H1 (cell line): ENCODE data around the gene CEACAM6.

Experiments
- ATF2 ChIP-seq: IDR thresholded peaks from 2 replicates; pipeline ENCODE4 v1.6.1; 2012; ENCODE audit warnings: low read length, inconsistent platforms
- BRCA1 ChIP-seq: IDR thresholded peaks from 2 replicates; pipeline ENCODE4 v1.6.1; 2012; ENCODE audit warnings: low read depth, low read length, improper control_type of control experiment
- CTCF ChIP-seq, 3 experiments: IDR thresholded peaks; 1 replicate in 2 of 3; 2 replicates in 1 of 3; pipeline versions ENCODE4 v1.5.1 to v1.6.1; 2011; ENCODE audit warnings: low read length in 3 of 3, mild to moderate bottlenecking in 3 of 3, inconsistent platforms in 2 of 3, low read depth in 1 of 3, moderate library complexity in 1 of 3; ENCODE audit not compliant: insufficient read depth in 1 of 3; ENCODE audit errors: control extremely low read depth in 1 of 3
- MAX ChIP-seq: IDR thresholded peaks from 2 replicates; pipeline ENCODE4 v1.6.1; 2012; ENCODE audit warnings: inconsistent platforms
- POLR2A ChIP-seq, 2 experiments: IDR thresholded peaks; 1 replicate in 1 of 2; 2 replicates in 1 of 2; pipeline ENCODE4 v1.6.1; 2011; ENCODE audit warnings: low read depth in 2 of 2, low read length in 2 of 2, mild to moderate bottlenecking in 2 of 2; ENCODE audit errors: control extremely low read depth in 1 of 2
- POLR2AphosphoS5 ChIP-seq: IDR thresholded peaks from 2 replicates; pipeline ENCODE4 v1.6.1; 2011; ENCODE audit warnings: low read depth, low read length
- SIX5 ChIP-seq: IDR thresholded peaks from 2 replicates; pipeline ENCODE4 v1.6.1; 2011; ENCODE audit warnings: mild to moderate bottlenecking, low read depth, low read length
- TAF1 ChIP-seq: IDR thresholded peaks from 2 replicates; pipeline ENCODE4 v1.6.1; 2011; ENCODE audit warnings: mild to moderate bottlenecking, low read depth, low read length

- TF ChIP-seq CTCF (IDR thresholded peaks at IDR 0.05; ENCODE audit: control extremely low read depth in 1 of 3, insufficient read depth in 1 of 3, low read depth in 1 of 3, low read length in 3 of 3), result no peak
- no peak for TF ChIP-seq POLR2A (IDR thresholded peaks at IDR 0.05; ENCODE audit: control extremely low read depth in 1 of 2, low read depth in 2 of 2, low read length in 2 of 2)
- no peak for TF ChIP-seq MAX
- TF ChIP-seq BRCA1, result no peak
- TF ChIP-seq TAF1, result no peak
- no peak for TF ChIP-seq SIX5
- TF ChIP-seq ATF2, result no peak
- no peak for TF ChIP-seq POLR2AphosphoS5
Measured at GRCh38 chr19:41739361-41739760, 16.0 kb upstream of the CEACAM6 start.
